Panc1 (cell line): ENCODE results near the gene LMO1. TPM values are rescaled to one million over a fixed set of nuclear protein-coding genes. Genes with fewer than 3 reads are reported as not detected.

Experiments used
- ATAC-seq: fragments of 200-7000 bp; cut with Tn5 transposase; 2 replicates; pipeline ENCODE4 v1.9.1; 2020; ENCODE audit warnings: mild to moderate bottlenecking, moderate library complexity
- BruUV-seq: library from RNA; stranded (reverse); fragments of 400-500 nt; replicated peaks from 2 replicates; lab custom pipeline; 2021; lab: Mats Ljungman, UMichigan
- CTCF ChIA-PET: fragments of 300-600 bp; sonication (Branson Sonifier 250); formaldehyde crosslinking; loops from one replicate; lab custom pipeline; 2022; ENCODE audit warnings: antibody characterized with exemption; lab: Charles Lee
- POLR2A ChIA-PET: fragments of 300-600 bp; sonication (Branson Sonifier 250); formaldehyde crosslinking; loops from one replicate; lab custom pipeline; 2022; ENCODE audit warnings: antibody characterized with exemption; lab: Charles Lee
- DNase-seq: peaks from one replicate; pipeline ENCODE4 v3.0.0-alpha.2; 2010; ENCODE audit warnings: low read depth, low spot score
- H3K27ac ChIP-seq: 2 replicates; pipeline ENCODE4 v1.5.1; 2011; ENCODE audit warnings: mild to moderate bottlenecking, low read length, inconsistent platforms
- H3K27me3 ChIP-seq: fragments of 200-500 bp; sonication (Bioruptor generic); 2 replicates; pipeline ENCODE4 v1.6.0; 2014; ENCODE audit warnings: low read length, inconsistent platforms; ENCODE audit not compliant: control insufficient read depth, insufficient read depth
- H3K36me3 ChIP-seq: fragments of 200-500 bp; sonication (Bioruptor generic); 2 replicates; pipeline ENCODE4 v1.5.1; 2014; ENCODE audit warnings: inconsistent platforms, mild to moderate bottlenecking, low read length, moderate library complexity; ENCODE audit not compliant: control insufficient read depth, insufficient read depth
- H3K4me1 ChIP-seq: 2 replicates; pipeline ENCODE4 v1.5.1; 2011; ENCODE audit warnings: inconsistent platforms, mild to moderate bottlenecking, low read length, moderate library complexity; ENCODE audit not compliant: control insufficient read depth, insufficient read depth
- H3K4me3 ChIP-seq, 2 experiments: 2 replicates each; pipeline ENCODE4 v1.5.1; 2011 to 2012; ENCODE audit warnings: low read depth in 2 of 2, low read length in 2 of 2, mild to moderate bottlenecking in 2 of 2, inconsistent platforms in 1 of 2, moderate library complexity in 1 of 2
- H3K9me3 ChIP-seq: fragments of 200-500 bp; sonication (Bioruptor generic); 2 replicates; pipeline ENCODE4 v1.5.1; 2014; ENCODE audit warnings: low read depth, mild to moderate bottlenecking, inconsistent platforms, low read length, moderate library complexity; ENCODE audit not compliant: control insufficient read depth, insufficient read depth
- POLR2AphosphoS5 ChIP-seq: IDR thresholded peaks from 2 replicates; pipeline ENCODE4 v1.6.1; 2012; ENCODE audit warnings: mild to moderate bottlenecking, low read depth, low read length, moderate library complexity
- REST ChIP-seq, 2 experiments: IDR thresholded peaks; 2 replicates each; pipeline ENCODE4 v1.6.1; 2011 to 2012; ENCODE audit warnings: low read depth in 2 of 2, control low read depth in 1 of 2, low read length in 1 of 2, mild to moderate bottlenecking in 1 of 2, moderate library complexity in 1 of 2; ENCODE audit not compliant: insufficient read depth in 1 of 2
- SIN3A ChIP-seq: IDR thresholded peaks from 2 replicates; pipeline ENCODE4 v1.6.1; 2012; ENCODE audit warnings: low read depth, mild to moderate bottlenecking, low read length, moderate library complexity, borderline replicate concordance; ENCODE audit not compliant: insufficient read depth
- TCF7L2 ChIP-seq: IDR thresholded peaks from 2 replicates; pipeline ENCODE4 v1.6.1; 2011; ENCODE audit warnings: mild to moderate bottlenecking, low read depth, low read length, inconsistent platforms
- in situ Hi-C: cut with HindIII; loops from 2 replicates; pipeline ENCODE4 v1.10.0; 2016; ENCODE audit warnings: low sequenced_read_pairs, low pct_unique_long_range_greater_than_20kb
- intact Hi-C: fragments of 100-400 bp; cut with micrococcal nuclease; formaldehyde crosslinking; loops from one replicate; pipeline ENCODE4 v1.10.0; 2022; ENCODE audit not compliant: unreplicated experiment
- total RNA-seq: library from RNA; stranded (reverse); gene quantifications from one replicate; pipeline ENCODE4 v1.2.1, GENCODE V29; 2021; ENCODE audit not compliant: unreplicated experiment
- TF ChIP-seq, protein P1 (sequence below): fragments of 450-650 bp; IDR thresholded peaks from 2 replicates; pipeline ENCODE4 v1.5.1; 2017; ENCODE audit warnings: mild to moderate bottlenecking

The LMO1 gene
- total RNA-seq, 1 experiment from 2014 or later = not detected

DNA sequence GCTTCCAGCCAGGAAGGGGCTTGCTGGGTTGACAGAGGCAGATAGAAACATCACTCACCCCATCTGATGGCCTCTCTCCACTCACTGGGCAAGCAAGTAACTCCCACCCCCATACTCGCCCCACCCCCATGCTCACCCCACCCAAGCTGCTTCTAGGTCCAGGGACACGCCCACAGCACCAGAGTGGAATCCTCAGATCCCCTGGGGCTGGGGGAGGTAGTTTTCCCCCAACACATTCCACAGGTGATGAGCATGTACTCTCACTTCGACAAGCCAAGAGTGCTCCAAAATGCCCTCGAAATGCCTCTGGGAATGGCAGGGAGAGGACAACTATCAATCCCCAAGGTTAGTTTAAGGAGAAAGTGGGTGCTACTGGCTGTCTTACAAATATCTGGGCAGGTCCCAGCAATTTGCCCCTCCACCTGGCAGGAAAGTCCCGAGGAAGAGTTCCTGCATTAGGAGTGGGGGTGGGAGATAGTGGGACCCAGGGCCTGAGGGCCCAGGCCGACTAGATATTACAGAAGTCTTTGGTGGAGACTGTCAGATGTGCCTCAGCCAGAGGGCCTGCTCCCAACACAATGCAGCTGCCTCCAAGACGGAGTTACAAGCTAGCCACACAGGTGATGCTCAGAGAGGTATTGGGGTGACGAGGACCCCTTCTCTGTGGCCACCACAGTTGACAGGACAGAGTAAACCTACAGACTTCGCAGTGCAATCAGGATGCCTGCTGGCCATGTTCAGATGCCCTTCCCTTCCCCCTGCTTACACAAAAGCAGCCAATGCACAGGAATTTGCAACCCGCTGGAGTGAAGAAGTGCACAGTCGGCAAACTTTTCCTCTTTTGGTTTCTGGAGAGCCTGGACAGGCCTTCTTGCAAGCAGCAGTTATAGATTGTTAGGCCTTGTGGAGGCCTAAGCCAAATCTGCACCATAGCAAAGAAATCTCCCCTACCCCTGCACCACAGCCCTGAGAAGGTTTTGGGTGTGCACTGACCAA, 2.9 kb upstream of the LMO1 start:
- no peak for TF ChIP-seq TCF7L2
- no peak for TF ChIP-seq POLR2AphosphoS5
- TF ChIP-seq REST (IDR thresholded peaks at IDR 0.05; ENCODE audit: insufficient read depth in 1 of 2, low read depth in 2 of 2, low read length in 1 of 2) = no peak
- TF ChIP-seq SIN3A = no peak
- TF ChIP-seq, protein P1, sequence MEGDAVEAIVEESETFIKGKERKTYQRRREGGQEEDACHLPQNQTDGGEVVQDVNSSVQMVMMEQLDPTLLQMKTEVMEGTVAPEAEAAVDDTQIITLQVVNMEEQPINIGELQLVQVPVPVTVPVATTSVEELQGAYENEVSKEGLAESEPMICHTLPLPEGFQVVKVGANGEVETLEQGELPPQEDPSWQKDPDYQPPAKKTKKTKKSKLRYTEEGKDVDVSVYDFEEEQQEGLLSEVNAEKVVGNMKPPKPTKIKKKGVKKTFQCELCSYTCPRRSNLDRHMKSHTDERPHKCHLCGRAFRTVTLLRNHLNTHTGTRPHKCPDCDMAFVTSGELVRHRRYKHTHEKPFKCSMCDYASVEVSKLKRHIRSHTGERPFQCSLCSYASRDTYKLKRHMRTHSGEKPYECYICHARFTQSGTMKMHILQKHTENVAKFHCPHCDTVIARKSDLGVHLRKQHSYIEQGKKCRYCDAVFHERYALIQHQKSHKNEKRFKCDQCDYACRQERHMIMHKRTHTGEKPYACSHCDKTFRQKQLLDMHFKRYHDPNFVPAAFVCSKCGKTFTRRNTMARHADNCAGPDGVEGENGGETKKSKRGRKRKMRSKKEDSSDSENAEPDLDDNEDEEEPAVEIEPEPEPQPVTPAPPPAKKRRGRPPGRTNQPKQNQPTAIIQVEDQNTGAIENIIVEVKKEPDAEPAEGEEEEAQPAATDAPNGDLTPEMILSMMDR = no peak
- ATAC-seq (no peak), DNase-seq (no peak)
- POLR2A ChIA-PET = no interaction called here
- Histone ChIP-seq H3K27ac (no peak overlapping the region), H3K36me3 (no peaks in the 10 kb centered on the region), H3K4me3 (no peak overlapping the region), H3K4me1 (peaks cover 13% of the 10 kb centered on the region), H3K27me3 (peaks cover 50% of the 10 kb centered on the region), H3K9me3 (no peaks in the 10 kb centered on the region)
- BruUV-seq = no TSS peak
- intact Hi-C loops (loop anchor here (10.0 kb wide), 1 partner anchor 262 kb away; no protein-coding TSS in a partner anchor), in situ Hi-C loops (no loop called here)
- CTCF ChIA-PET = interaction anchor here (0.5 kb wide), 1 partner anchor 309 kb away, joined by 3 read pairs; no protein-coding TSS in a partner anchor

DNA sequence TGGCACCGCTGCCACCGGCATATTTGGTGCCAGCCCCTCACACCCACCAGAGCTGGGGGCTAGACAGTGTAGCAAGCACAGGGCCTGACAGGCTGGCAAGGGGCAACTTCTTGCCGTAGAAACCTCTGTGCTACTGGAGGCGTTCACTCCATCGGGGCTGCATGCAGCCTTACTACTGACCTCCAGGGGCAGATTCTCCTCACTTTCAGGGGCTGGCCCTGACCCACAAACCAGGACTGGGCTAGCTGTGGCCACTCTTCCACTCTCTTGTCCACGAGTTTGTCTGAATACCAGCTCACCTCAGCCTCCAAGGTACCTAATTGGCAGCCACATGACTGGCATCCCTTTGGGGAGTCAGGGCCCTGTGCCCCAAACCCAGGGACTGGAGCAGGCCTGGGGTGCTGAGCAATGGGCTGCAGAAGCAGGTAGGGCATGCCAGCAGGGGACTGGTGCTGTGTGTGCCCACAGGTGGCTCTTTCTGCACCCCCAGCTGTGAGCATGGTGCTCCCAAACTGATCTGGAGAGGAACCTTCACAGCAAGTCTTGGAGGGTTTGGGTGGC, 2.1 kb upstream of the LMO1 start:
- no TSS peak for BruUV-seq
- H3K27ac ChIP-seq = no peak overlapping the region
- TF ChIP-seq REST (IDR thresholded peaks at IDR 0.05; ENCODE audit: insufficient read depth in 1 of 2, low read depth in 2 of 2, low read length in 1 of 2) = no peak
- TF ChIP-seq, protein P1 = peak; percentile 54
- in situ Hi-C loops (no loop called here), intact Hi-C loops (loop anchor here (10.0 kb wide), 1 partner anchor 261 kb away; no protein-coding TSS in a partner anchor)
- no peak for DNase-seq
- CTCF ChIA-PET = no interaction called here
- H3K36me3 ChIP-seq = no peaks in the 10 kb centered on the region
- no peak for ATAC-seq
- POLR2A ChIA-PET = no interaction called here
- peaks cover 46% of the 10 kb centered on the region for H3K27me3 ChIP-seq
- peaks cover 13% of the 10 kb centered on the region for H3K4me1 ChIP-seq
- no peak overlapping the region for H3K4me3 ChIP-seq
- no peaks in the 10 kb centered on the region for H3K9me3 ChIP-seq
